ENCODE data around the gene ARL8A. TPM values are rescaled to one million over a fixed set of nuclear protein-coding genes. Genes with fewer than 3 reads are reported as not detected.
"Not testable (repeated sequence)": the region's sequence is repeated elsewhere in the genome, so short reads cannot be mapped to it uniquely, and the experiment has no call there.

Gene ARL8A
- 10 to 100 TPM; 41.1 to 60.8 (median 53.6) TPM for total RNA-seq

- peaks cover 0 to 4% (median 0%) of the 10 kb centered on the region in 4 donors for H3K27me3 ChIP-seq
- H3K36me3 ChIP-seq, result no peaks in the 10 kb centered on the region
- H3K4me3 ChIP-seq, result peak within 1 kb of the TSS; percentile 78 to 99 (median 99)
- DNase-seq (ENCODE audit: extremely low spot score), result no peak
- WGBS, result no CpG with 5 or more reads among the region's 82 CpGs
- no peaks in the 10 kb centered on the region for H3K9me3 ChIP-seq
- TF ChIP-seq CTCF (IDR thresholded peaks at IDR 0.05), result no peak
- TF ChIP-seq POLR2A (IDR thresholded peaks at IDR 0.05; ENCODE audit: low read depth), result no peak
- peak; percentile 15 to 60 for TF ChIP-seq POLR2AphosphoS5 (IDR thresholded peaks at IDR 0.05)
- peak within 1 kb of the TSS; percentile 92 to 94 (median 93) for H3K27ac ChIP-seq (replicated peaks in 1 of 4)
- peaks cover 24 to 50% (median 49%) of the 10 kb centered on the region in 4 donors for H3K4me1 ChIP-seq
- intact Hi-C loops (cut with DNase I), result no loop called here
Observed at GRCh38 chr1:202144402-202145067, at the start of gene ARL8A. TSS of gene ARL8A (minus strand) at chr1:202144737. CDS start at chr1:202144572, 165 bp downstream.

- no peak for DNase-seq (ENCODE audit: extremely low spot score)
- TF ChIP-seq POLR2AphosphoS5 (IDR thresholded peaks at IDR 0.05) (no peak), POLR2A (IDR thresholded peaks at IDR 0.05; ENCODE audit: low read depth) (no peak)
- H3K27ac ChIP-seq (replicated peaks in 1 of 4), result no peak overlapping the region
- H3K4me1 ChIP-seq, result peaks cover 9 to 18% (median 16%) of the 10 kb centered on the region in 4 donors
- H3K4me3 ChIP-seq, result peak overlapping the region in 1 of 4 donors; percentile 30
- H3K36me3 ChIP-seq, result no peaks in the 10 kb centered on the region
- 53% methylated on average over 10 of the region's 11 CpGs for WGBS
- H3K27me3 ChIP-seq, result peaks cover 0 to 53% (median 19%) of the 10 kb centered on the region in 4 donors
- intact Hi-C loops (cut with DNase I), result no loop called here
- H3K9me3 ChIP-seq, result no peaks in the 10 kb centered on the region
Observed at GRCh38 chr1:202194328-202194648, 49.8 kb upstream of the ARL8A start.

GRCh38 chr1:202193614-202194327, 49.2 kb upstream of the ARL8A start, which contains the start of gene LGR6:
TSS of gene LGR6 (plus strand) at chr1:202193799. CDS start at chr1:202193990, 191 bp downstream.
- WGBS, result 6% methylated on average over 10 of the region's 61 CpGs
- peak within 1 kb of the TSS; percentile 28 to 49 (median 32) for H3K4me3 ChIP-seq
- H3K27me3 ChIP-seq, result peaks cover 0 to 53% (median 19%) of the 10 kb centered on the region in 4 donors
- H3K36me3 ChIP-seq, result no peaks in the 10 kb centered on the region
- intact Hi-C loops (cut with DNase I), result loop anchor here (2.0 kb wide), 1 partner anchor 525 kb away; no protein-coding TSS in a partner anchor
- DNase-seq (ENCODE audit: extremely low spot score), result no peak
- TF ChIP-seq POLR2AphosphoS5 (IDR thresholded peaks at IDR 0.05) (no peak), CTCF (IDR thresholded peaks at IDR 0.05) (peak in 1 of 3 experiments; percentile 11)
- H3K4me1 ChIP-seq, result peaks cover 7 to 16% (median 15%) of the 10 kb centered on the region in 4 donors
- no peak within 1 kb of the TSS for H3K27ac ChIP-seq (replicated peaks in 1 of 4)
- H3K9me3 ChIP-seq, result no peaks in the 10 kb centered on the region

GRCh38 chr1:202192770-202193613, 48.5 kb upstream of the ARL8A start:
- peak overlapping the region; percentile 28 to 49 (median 32) for H3K4me3 ChIP-seq
- no peaks in the 10 kb centered on the region for H3K36me3 ChIP-seq
- no peak for DNase-seq (ENCODE audit: extremely low spot score)
- intact Hi-C loops (cut with DNase I), result loop anchor here (2.0 kb wide), 1 partner anchor 526 kb away; no protein-coding TSS in a partner anchor
- H3K27ac ChIP-seq (replicated peaks in 1 of 4), result no peak overlapping the region
- peak; percentile 74 to 90 (median 84) for TF ChIP-seq CTCF (IDR thresholded peaks at IDR 0.05)
- no peak for TF ChIP-seq EP300 (IDR thresholded peaks at IDR 0.05)
- TF ChIP-seq POLR2A (IDR thresholded peaks at IDR 0.05; ENCODE audit: low read depth), result no peak
- no peak for TF ChIP-seq POLR2AphosphoS5 (IDR thresholded peaks at IDR 0.05)
- H3K9me3 ChIP-seq, result no peaks in the 10 kb centered on the region
- H3K27me3 ChIP-seq, result peaks cover 0 to 58% (median 19%) of the 10 kb centered on the region in 4 donors
- 38% methylated on average over 13 of the region's 18 CpGs for WGBS
- H3K4me1 ChIP-seq, result peaks cover 7 to 16% (median 15%) of the 10 kb centered on the region in 4 donors

- no CpG with 5 or more reads among the region's 33 CpGs for WGBS
- DNase-seq (ENCODE audit: extremely low spot score); H3K9me3 ChIP-seq; H3K4me3 ChIP-seq; H3K27ac ChIP-seq (replicated peaks in 1 of 4); intact Hi-C loops (cut with DNase I); H3K36me3 ChIP-seq: not testable (repeated sequence)
- Histone ChIP-seq H3K4me1 (peaks cover 7 to 16% (median 15%) of the 10 kb centered on the region in 4 donors), H3K27me3 (peaks cover 0 to 67% (median 19%) of the 10 kb centered on the region in 4 donors)
Observed at GRCh38 chr1:202191391-202191790, 46.9 kb upstream of the ARL8A start.
